ENCODE measurements around the gene MEIOC. TPM values are rescaled to one million over a fixed set of nuclear protein-coding genes. Genes with fewer than 3 reads are reported as not detected.
"Not testable (repeated sequence)": the region's sequence is repeated elsewhere in the genome, so short reads cannot be mapped to it uniquely, and the experiment has no call there.

The MEIOC gene
- total RNA-seq, 1 experiment from 2014 or later: not detected

DNA sequence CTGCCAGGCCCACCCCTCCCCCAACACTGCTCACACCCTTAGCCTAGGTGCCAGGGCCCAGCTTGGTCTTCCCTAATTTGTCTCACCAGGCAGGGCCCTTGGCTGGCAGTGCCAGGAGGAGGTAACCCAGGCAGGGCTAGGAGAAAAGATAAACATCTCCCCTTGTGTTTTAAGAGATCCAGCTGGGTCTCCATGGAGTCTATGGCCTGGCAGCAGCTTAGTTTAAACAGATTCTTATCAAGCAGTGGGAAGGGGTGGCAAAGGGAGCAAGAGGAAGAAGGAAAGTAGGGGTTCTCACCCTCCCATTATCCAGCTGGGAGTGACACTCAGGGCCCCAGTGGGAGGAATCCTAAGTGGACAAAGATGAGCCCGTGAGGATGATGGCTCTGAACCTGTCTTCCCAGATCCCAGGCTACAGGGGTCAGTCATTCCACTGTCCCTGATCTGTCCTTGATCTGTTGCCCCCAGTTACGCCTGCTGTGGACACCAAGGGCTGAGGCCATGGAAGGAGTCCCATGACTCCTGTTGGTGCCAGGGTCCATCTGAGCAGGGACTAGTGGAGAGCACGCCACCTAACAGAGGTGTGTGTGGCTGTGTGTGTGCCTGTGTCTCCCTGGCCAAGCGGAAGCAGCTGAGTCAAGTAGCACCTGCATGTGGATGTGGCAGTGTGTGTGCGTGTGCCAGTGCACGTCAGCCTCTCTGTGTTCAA is 47.4 kb upstream of the MEIOC start:
- no peak overlapping the region for H3K4me3 Mint-ChIP-seq (ENCODE audit: unreplicated experiment)
- POLR2A ChIA-PET: interaction anchor here (1.0 kb wide), 1 partner anchor 23 kb away, joined by 3 read pairs; no protein-coding TSS in a partner anchor
- BruUV-seq (replicated peaks): no TSS peak

DNA sequence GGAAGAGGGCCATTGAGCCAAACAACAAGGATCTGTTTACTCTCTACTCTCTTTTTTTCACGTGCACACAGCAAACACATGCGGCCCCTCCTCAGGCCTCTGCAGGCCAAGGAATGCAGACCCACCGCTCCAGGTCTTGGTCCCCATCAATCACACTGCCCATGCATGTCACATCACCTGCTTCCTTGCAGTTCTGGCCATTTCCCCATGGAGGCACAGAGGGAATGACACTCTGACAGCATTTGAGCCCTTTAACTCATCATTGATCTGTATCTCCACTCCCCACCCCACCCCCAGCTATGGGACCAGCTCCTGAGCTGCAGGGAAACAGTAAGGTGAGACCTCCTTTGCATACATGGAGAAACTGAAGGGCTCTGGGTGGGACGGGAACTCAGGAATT is 45.9 kb upstream of the MEIOC start:
- intact Hi-C loops (cut with micrococcal nuclease): no loop called here
- TF ChIP-seq, protein P1, sequence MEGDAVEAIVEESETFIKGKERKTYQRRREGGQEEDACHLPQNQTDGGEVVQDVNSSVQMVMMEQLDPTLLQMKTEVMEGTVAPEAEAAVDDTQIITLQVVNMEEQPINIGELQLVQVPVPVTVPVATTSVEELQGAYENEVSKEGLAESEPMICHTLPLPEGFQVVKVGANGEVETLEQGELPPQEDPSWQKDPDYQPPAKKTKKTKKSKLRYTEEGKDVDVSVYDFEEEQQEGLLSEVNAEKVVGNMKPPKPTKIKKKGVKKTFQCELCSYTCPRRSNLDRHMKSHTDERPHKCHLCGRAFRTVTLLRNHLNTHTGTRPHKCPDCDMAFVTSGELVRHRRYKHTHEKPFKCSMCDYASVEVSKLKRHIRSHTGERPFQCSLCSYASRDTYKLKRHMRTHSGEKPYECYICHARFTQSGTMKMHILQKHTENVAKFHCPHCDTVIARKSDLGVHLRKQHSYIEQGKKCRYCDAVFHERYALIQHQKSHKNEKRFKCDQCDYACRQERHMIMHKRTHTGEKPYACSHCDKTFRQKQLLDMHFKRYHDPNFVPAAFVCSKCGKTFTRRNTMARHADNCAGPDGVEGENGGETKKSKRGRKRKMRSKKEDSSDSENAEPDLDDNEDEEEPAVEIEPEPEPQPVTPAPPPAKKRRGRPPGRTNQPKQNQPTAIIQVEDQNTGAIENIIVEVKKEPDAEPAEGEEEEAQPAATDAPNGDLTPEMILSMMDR (IDR thresholded peaks at IDR 0.05; ENCODE audit: unreplicated experiment): no peak
- POLR2A ChIA-PET: interaction anchor here (0.7 to 1.2 kb wide), 3 partner anchors 10 to 31 kb away, joined by 4 read pairs; no protein-coding TSS in a partner anchor
- Mint-ChIP-seq H3K4me1 (ENCODE audit: insufficient read depth, unreplicated experiment) (no peaks in the 10 kb centered on the region), H3K36me3 (ENCODE audit: insufficient read depth, unreplicated experiment) (no peaks in the 10 kb centered on the region), H3K4me3 (ENCODE audit: unreplicated experiment) (no peak overlapping the region), H3K27me3 (ENCODE audit: insufficient read depth, unreplicated experiment) (no peaks in the 10 kb centered on the region), H3K27ac (ENCODE audit: low read depth, unreplicated experiment) (no peak overlapping the region), H3K9me3 (ENCODE audit: unreplicated experiment) (no peaks in the 10 kb centered on the region)
- CTCF ChIA-PET: interaction anchor here (1.1 kb wide), 1 partner anchor 78 kb away, joined by 4 read pairs; no protein-coding TSS in a partner anchor
- no TSS peak for BruUV-seq (replicated peaks)
- DNase-seq (ENCODE audit: unreplicated experiment): no peak

More for the DNA sequence above, 47.4 kb upstream of the MEIOC start:
- CTCF ChIA-PET: no interaction called here
- H3K4me1 Mint-ChIP-seq (ENCODE audit: insufficient read depth, unreplicated experiment): no peaks in the 10 kb centered on the region
- no peaks in the 10 kb centered on the region for H3K9me3 Mint-ChIP-seq (ENCODE audit: unreplicated experiment)
- no peaks in the 10 kb centered on the region for H3K27me3 Mint-ChIP-seq (ENCODE audit: insufficient read depth, unreplicated experiment)
- TF ChIP-seq, protein P1 (IDR thresholded peaks at IDR 0.05; ENCODE audit: unreplicated experiment): no peak
- no peak overlapping the region for H3K27ac Mint-ChIP-seq (ENCODE audit: low read depth, unreplicated experiment)
- H3K36me3 Mint-ChIP-seq (ENCODE audit: insufficient read depth, unreplicated experiment): no peaks in the 10 kb centered on the region
- DNase-seq (ENCODE audit: unreplicated experiment): no peak
- intact Hi-C loops (cut with micrococcal nuclease): no loop called here

DNA sequence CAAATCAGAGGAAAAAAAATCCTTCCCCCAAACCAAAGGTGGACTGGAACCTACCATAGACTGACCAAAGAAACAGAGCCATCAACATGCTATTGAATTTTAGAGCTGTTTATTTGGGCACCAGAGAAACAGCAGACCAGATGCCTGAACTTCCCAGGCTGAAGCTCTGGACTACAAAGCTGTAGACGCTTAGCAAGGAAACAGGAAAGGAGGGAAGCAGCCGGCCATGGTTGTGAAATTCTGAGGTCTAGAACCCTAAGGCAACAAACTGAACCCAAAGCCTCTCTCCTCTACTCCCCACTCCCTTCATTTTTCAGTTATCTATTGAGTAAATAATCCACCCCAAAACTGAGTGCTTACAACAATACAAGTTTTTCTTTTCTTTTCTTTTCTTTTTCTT is 45.4 kb upstream of the MEIOC start:
- Mint-ChIP-seq H3K4me1 (ENCODE audit: insufficient read depth, unreplicated experiment) (no peaks in the 10 kb centered on the region), H3K27me3 (ENCODE audit: insufficient read depth, unreplicated experiment) (no peaks in the 10 kb centered on the region), H3K9me3 (ENCODE audit: unreplicated experiment) (no peaks in the 10 kb centered on the region), H3K36me3 (ENCODE audit: insufficient read depth, unreplicated experiment) (no peaks in the 10 kb centered on the region), H3K27ac (ENCODE audit: low read depth, unreplicated experiment) (no peak overlapping the region), H3K4me3 (ENCODE audit: unreplicated experiment) (no peak overlapping the region)
- POLR2A ChIA-PET: interaction anchor here (0.7 to 1.2 kb wide), 4 partner anchors 9 to 1085 kb away, joined by 3 to 4 read pairs (median 4); no protein-coding TSS in a partner anchor
- TF ChIP-seq, protein P1 (IDR thresholded peaks at IDR 0.05; ENCODE audit: unreplicated experiment): no peak
- BruUV-seq (replicated peaks): no TSS peak
- intact Hi-C loops (cut with micrococcal nuclease): no loop called here
- CTCF ChIA-PET: no interaction called here
- DNase-seq (ENCODE audit: unreplicated experiment): peak; percentile 24

DNA sequence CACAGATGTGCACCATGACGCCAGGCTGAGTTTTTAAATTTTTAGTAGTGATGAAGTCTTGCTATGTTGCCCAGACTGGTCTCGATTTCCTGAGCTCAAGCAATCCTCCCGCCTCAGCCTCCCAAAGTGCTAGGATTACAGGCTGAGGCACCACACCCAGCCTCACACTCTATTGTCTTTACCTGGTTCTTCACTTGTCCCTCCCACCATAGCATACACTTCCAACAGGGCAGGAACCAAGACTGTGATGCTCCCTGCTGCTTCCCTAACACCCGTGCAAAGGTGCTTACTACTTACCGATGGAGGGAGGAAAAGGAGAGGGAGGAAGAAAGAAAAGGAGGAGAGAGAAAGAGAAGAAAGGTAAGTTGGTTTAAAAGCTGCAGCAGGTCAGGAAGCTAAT is 41.4 kb upstream of the MEIOC start:
- Mint-ChIP-seq H3K36me3 (ENCODE audit: insufficient read depth, unreplicated experiment) (no peaks in the 10 kb centered on the region), H3K27ac (ENCODE audit: low read depth, unreplicated experiment) (no peak overlapping the region), H3K9me3 (ENCODE audit: unreplicated experiment) (no peaks in the 10 kb centered on the region), H3K4me1 (ENCODE audit: insufficient read depth, unreplicated experiment) (no peaks in the 10 kb centered on the region), H3K4me3 (ENCODE audit: unreplicated experiment) (no peak overlapping the region), H3K27me3 (ENCODE audit: insufficient read depth, unreplicated experiment) (peaks cover 16% of the 10 kb centered on the region)
- ChIA-PET CTCF (interaction anchor here (0.9 to 1.0 kb wide), 2 partner anchors 13 to 82 kb away, joined by 3 to 5 read pairs; no protein-coding TSS in a partner anchor), POLR2A (no interaction called here)
- DNase-seq (ENCODE audit: unreplicated experiment): no peak
- BruUV-seq (replicated peaks): no TSS peak
- TF ChIP-seq, protein P1 (IDR thresholded peaks at IDR 0.05; ENCODE audit: unreplicated experiment): no peak
- intact Hi-C loops (cut with micrococcal nuclease): no loop called here

DNA sequence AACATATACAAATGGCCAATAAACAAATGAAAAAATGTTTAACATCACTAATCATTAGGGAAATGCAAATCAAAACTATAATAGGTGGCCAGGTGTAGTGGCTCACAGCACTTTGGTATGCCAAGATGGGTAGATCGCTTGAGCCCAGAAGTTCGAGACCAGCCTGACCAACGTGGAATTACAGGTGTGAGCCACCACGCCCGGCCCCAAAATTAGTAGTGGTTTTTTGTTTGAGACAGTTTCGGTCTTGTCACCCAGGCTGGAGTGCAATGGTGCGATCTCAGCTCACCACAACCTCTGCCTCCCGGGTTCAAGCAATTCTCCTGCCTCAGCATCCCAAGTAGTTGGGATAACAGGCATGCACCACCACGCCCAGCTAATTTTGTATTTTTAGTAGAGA is 37.6 kb upstream of the MEIOC start:
- H3K27me3 Mint-ChIP-seq (ENCODE audit: insufficient read depth, unreplicated experiment): peaks cover 28% of the 10 kb centered on the region
- BruUV-seq (replicated peaks); H3K36me3 Mint-ChIP-seq (ENCODE audit: insufficient read depth, unreplicated experiment); H3K4me3 Mint-ChIP-seq (ENCODE audit: unreplicated experiment); H3K4me1 Mint-ChIP-seq (ENCODE audit: insufficient read depth, unreplicated experiment); H3K9me3 Mint-ChIP-seq (ENCODE audit: unreplicated experiment); H3K27ac Mint-ChIP-seq (ENCODE audit: low read depth, unreplicated experiment); DNase-seq (ENCODE audit: unreplicated experiment); intact Hi-C loops (cut with micrococcal nuclease): not testable (repeated sequence)
- ChIA-PET CTCF (interaction anchor here (0.8 kb wide), 1 partner anchor 13 kb away, joined by 3 read pairs; no protein-coding TSS in a partner anchor), POLR2A (interaction anchor here (0.6 kb wide), 1 partner anchor 116 kb away, joined by 3 read pairs; no protein-coding TSS in a partner anchor)

Measured in MCF 10A (cell line).